ENCODE measurements around the gene LOXL3. TPM values are rescaled to one million over a fixed set of nuclear protein-coding genes. Genes with fewer than 3 reads are reported as not detected.

LOXL3 gene
- polyA plus RNA-seq, 1 donor from 2014 or later: 20.1 TPM

DNA sequence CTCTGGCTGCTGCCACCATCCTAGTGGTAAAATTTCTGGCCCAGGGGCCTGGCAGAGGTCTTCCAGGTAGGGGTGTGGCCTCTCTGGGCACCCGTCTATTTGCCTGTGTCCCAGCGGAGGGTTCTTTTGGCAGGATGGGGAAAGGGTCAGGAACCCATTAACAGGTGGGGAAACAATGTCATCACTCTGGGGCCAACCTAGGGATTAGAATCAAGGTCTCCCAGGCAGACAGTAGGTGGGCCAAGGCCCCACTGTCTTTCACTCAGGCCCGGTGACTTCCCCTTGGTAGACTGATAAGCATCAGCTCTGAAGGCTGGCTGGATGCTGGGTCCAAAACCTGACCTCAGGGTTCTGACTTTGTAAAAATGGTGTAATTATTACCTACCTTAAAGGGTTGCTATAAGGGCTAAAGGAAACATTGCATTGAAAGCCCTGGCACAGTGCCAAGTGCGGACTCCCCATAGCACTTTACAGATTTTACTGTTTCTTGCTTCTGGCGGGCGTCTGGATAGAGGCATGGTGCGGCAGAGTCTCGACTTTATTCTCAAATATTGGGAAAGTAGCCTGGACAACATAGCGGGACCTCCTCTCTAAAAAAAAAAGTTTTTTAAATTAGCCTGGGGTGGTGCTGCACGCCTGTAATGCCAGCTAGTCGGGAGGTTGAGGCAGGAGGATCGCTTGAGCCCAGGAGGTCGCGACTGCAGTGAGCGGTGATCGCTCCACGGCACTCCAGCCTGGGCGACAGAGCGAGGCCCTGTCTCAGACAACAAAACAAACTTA lies 56.6 kb downstream of the LOXL3 start:
- H3K9me3 ChIP-seq (ENCODE audit: low read length): no peaks in the 10 kb centered on the region
- H3K27ac ChIP-seq (ENCODE audit: low read length): no peak overlapping the region
- no peaks in the 10 kb centered on the region for H3F3A ChIP-seq (ENCODE audit: insufficient read depth, low read length, poor library complexity, severe bottlenecking)
- TF ChIP-seq TAF1 (IDR thresholded peaks at IDR 0.05; ENCODE audit: low read depth): no peak
- no peak for TF ChIP-seq EZH2 (IDR thresholded peaks at IDR 0.05; ENCODE audit: borderline replicate concordance, insufficient read depth, low read length, poor library complexity, severe bottlenecking)
- TF ChIP-seq, protein P1, sequence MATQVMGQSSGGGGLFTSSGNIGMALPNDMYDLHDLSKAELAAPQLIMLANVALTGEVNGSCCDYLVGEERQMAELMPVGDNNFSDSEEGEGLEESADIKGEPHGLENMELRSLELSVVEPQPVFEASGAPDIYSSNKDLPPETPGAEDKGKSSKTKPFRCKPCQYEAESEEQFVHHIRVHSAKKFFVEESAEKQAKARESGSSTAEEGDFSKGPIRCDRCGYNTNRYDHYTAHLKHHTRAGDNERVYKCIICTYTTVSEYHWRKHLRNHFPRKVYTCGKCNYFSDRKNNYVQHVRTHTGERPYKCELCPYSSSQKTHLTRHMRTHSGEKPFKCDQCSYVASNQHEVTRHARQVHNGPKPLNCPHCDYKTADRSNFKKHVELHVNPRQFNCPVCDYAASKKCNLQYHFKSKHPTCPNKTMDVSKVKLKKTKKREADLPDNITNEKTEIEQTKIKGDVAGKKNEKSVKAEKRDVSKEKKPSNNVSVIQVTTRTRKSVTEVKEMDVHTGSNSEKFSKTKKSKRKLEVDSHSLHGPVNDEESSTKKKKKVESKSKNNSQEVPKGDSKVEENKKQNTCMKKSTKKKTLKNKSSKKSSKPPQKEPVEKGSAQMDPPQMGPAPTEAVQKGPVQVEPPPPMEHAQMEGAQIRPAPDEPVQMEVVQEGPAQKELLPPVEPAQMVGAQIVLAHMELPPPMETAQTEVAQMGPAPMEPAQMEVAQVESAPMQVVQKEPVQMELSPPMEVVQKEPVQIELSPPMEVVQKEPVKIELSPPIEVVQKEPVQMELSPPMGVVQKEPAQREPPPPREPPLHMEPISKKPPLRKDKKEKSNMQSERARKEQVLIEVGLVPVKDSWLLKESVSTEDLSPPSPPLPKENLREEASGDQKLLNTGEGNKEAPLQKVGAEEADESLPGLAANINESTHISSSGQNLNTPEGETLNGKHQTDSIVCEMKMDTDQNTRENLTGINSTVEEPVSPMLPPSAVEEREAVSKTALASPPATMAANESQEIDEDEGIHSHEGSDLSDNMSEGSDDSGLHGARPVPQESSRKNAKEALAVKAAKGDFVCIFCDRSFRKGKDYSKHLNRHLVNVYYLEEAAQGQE (IDR thresholded peaks at IDR 0.05; ENCODE audit: borderline replicate concordance): no peak
- TF ChIP-seq EP300 (conservative IDR thresholded peaks at IDR 0.05; ENCODE audit: poor library complexity, severe bottlenecking): no peak
- no peak for TF ChIP-seq RAD21 (conservative IDR thresholded peaks at IDR 0.05)
- TF ChIP-seq MXI1 (conservative IDR thresholded peaks at IDR 0.05; ENCODE audit: poor library complexity, severe bottlenecking): no peak
- TF ChIP-seq, protein P2, sequence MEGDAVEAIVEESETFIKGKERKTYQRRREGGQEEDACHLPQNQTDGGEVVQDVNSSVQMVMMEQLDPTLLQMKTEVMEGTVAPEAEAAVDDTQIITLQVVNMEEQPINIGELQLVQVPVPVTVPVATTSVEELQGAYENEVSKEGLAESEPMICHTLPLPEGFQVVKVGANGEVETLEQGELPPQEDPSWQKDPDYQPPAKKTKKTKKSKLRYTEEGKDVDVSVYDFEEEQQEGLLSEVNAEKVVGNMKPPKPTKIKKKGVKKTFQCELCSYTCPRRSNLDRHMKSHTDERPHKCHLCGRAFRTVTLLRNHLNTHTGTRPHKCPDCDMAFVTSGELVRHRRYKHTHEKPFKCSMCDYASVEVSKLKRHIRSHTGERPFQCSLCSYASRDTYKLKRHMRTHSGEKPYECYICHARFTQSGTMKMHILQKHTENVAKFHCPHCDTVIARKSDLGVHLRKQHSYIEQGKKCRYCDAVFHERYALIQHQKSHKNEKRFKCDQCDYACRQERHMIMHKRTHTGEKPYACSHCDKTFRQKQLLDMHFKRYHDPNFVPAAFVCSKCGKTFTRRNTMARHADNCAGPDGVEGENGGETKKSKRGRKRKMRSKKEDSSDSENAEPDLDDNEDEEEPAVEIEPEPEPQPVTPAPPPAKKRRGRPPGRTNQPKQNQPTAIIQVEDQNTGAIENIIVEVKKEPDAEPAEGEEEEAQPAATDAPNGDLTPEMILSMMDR (IDR thresholded peaks at IDR 0.05; ENCODE audit: poor library complexity, severe bottlenecking): no peak
- TF ChIP-seq POLR2AphosphoS5 (IDR thresholded peaks at IDR 0.05): no peak
- no peak for TF ChIP-seq SMC3 (conservative IDR thresholded peaks at IDR 0.05; ENCODE audit: poor library complexity)
- H4K20me1 ChIP-seq (ENCODE audit: insufficient read depth): no peaks in the 10 kb centered on the region
- no peak overlapping the region for H3K4me2 ChIP-seq (ENCODE audit: low read length)
- no peaks in the 10 kb centered on the region for H3K79me2 ChIP-seq (replicated peaks; ENCODE audit: insufficient read depth, low read length)
- no peak overlapping the region for H3K9ac ChIP-seq (ENCODE audit: low read length)
- H2AFZ ChIP-seq (ENCODE audit: low read depth, low read length): no peak overlapping the region
- H3K27me3 ChIP-seq (ENCODE audit: insufficient read depth, low read depth, low read length): peaks cover 64% of the 10 kb centered on the region
- no peaks in the 10 kb centered on the region for H3K9me2 ChIP-seq (ENCODE audit: insufficient read depth, low read length)
- no peaks in the 10 kb centered on the region for H3K36me3 ChIP-seq (ENCODE audit: insufficient read depth, low read length)
- H3K4me3 ChIP-seq (ENCODE audit: low read length): no peak overlapping the region

DNA sequence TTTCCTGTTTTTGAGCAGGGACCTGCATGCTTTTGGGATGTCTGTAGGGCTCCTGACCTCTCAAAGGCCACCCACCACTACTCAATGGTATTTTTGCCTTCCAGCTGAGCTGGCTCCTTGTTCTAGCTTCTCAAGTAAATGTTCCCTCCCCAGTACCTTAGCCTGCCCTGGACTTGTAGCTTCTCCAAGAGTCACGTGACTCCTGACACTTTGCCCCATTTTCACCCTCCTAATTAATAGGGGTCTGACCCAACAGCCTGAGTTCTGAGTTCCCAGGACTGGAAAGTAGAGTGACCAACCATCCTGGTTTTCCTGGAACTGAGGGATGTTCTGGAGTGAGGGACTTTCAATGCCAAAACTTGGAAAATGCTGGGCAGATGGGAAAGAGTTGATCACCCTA lies 58.3 kb downstream of the LOXL3 start:
- Histone ChIP-seq H2AFZ (ENCODE audit: low read depth, low read length) (no peak overlapping the region), H3K9ac (ENCODE audit: low read length) (no peak overlapping the region), H3F3A (ENCODE audit: insufficient read depth, low read length, poor library complexity, severe bottlenecking) (no peaks in the 10 kb centered on the region), H3K27ac (ENCODE audit: low read length) (no peak overlapping the region), H3K9me3 (ENCODE audit: low read length) (no peaks in the 10 kb centered on the region), H4K20me1 (ENCODE audit: insufficient read depth) (no peaks in the 10 kb centered on the region), H3K79me2 (replicated peaks; ENCODE audit: insufficient read depth, low read length) (no peaks in the 10 kb centered on the region), H3K27me3 (ENCODE audit: insufficient read depth, low read depth, low read length) (peaks cover 46% of the 10 kb centered on the region), H3K9me2 (ENCODE audit: insufficient read depth, low read length) (no peaks in the 10 kb centered on the region), H3K4me3 (ENCODE audit: low read length) (no peak overlapping the region), H3K36me3 (ENCODE audit: insufficient read depth, low read length) (no peaks in the 10 kb centered on the region), H3K4me2 (ENCODE audit: low read length) (no peak overlapping the region)
- no peak for TF ChIP-seq RAD21 (conservative IDR thresholded peaks at IDR 0.05)
- no peak for TF ChIP-seq EZH2 (IDR thresholded peaks at IDR 0.05; ENCODE audit: borderline replicate concordance, insufficient read depth, low read length, poor library complexity, severe bottlenecking)
- TF ChIP-seq, protein P2 (IDR thresholded peaks at IDR 0.05; ENCODE audit: poor library complexity, severe bottlenecking): no peak
- TF ChIP-seq MXI1 (conservative IDR thresholded peaks at IDR 0.05; ENCODE audit: poor library complexity, severe bottlenecking): no peak
- no peak for TF ChIP-seq SMC3 (conservative IDR thresholded peaks at IDR 0.05; ENCODE audit: poor library complexity)
- TF ChIP-seq TAF1 (IDR thresholded peaks at IDR 0.05; ENCODE audit: low read depth): no peak
- no peak for TF ChIP-seq POLR2AphosphoS5 (IDR thresholded peaks at IDR 0.05)
- TF ChIP-seq EP300 (conservative IDR thresholded peaks at IDR 0.05; ENCODE audit: poor library complexity, severe bottlenecking): no peak
- TF ChIP-seq, protein P1 (IDR thresholded peaks at IDR 0.05; ENCODE audit: borderline replicate concordance): no peak
